Measurements from ENCODE around the gene PLXNB2.

PLXNB2 gene

DNA sequence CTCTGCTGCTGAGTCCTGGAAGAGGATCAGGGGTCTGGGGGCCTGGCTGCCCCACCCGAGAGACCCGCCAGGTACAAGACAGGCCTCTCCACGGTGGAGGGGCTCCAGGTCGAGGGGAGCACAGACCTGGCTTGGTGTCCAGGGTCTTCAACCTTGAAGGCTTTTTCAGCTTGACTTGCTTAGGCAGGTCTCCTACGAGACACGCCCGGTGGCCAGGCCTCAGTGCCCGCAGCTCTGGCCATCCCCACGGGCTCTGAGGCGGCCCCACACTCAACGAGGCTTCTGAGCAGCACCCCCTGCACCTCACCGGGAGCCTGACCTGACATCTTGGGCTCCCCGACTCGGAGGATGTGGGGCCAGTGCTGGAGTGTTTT, 6.6 kb upstream of the PLXNB2 start:
- Histone ChIP-seq H3K9me2 (ENCODE audit: low read depth, low read length) (no peaks in the 10 kb centered on the region), H4K20me1 (ENCODE audit: insufficient read depth, low read length) (no peaks in the 10 kb centered on the region), H3K4me2 (ENCODE audit: low read length) (peak overlapping the region; percentile 66), H3F3A (ENCODE audit: insufficient read depth, low read length) (no peaks in the 10 kb centered on the region), H3K9ac (ENCODE audit: low read length) (peak overlapping the region; percentile 56; the same call in 1 of the 2 replicates), H3K36me3 (ENCODE audit: insufficient read depth, low read length) (no peaks in the 10 kb centered on the region), H3K27me3 (ENCODE audit: insufficient read depth, low read length) (peaks cover 11% of the 10 kb centered on the region), H3K27ac (ENCODE audit: low read depth, low read length, poor library complexity, severe bottlenecking) (no peak overlapping the region), H3K9me3 (ENCODE audit: low read length) (no peaks in the 10 kb centered on the region), H3K4me1 (ENCODE audit: insufficient read depth, low read length, severe bottlenecking) (peaks cover 20% of the 10 kb centered on the region), H3K79me2 (ENCODE audit: insufficient read depth, low read length) (no peaks in the 10 kb centered on the region), H3K4me3 (ENCODE audit: low read depth, low read length, poor library complexity, severe bottlenecking) (peak overlapping the region; percentile 53), H2AFZ (ENCODE audit: low read length) (no peak overlapping the region)
- TF ChIP-seq, protein P1, sequence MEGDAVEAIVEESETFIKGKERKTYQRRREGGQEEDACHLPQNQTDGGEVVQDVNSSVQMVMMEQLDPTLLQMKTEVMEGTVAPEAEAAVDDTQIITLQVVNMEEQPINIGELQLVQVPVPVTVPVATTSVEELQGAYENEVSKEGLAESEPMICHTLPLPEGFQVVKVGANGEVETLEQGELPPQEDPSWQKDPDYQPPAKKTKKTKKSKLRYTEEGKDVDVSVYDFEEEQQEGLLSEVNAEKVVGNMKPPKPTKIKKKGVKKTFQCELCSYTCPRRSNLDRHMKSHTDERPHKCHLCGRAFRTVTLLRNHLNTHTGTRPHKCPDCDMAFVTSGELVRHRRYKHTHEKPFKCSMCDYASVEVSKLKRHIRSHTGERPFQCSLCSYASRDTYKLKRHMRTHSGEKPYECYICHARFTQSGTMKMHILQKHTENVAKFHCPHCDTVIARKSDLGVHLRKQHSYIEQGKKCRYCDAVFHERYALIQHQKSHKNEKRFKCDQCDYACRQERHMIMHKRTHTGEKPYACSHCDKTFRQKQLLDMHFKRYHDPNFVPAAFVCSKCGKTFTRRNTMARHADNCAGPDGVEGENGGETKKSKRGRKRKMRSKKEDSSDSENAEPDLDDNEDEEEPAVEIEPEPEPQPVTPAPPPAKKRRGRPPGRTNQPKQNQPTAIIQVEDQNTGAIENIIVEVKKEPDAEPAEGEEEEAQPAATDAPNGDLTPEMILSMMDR (IDR thresholded peaks at IDR 0.05; ENCODE audit: low read length), result no peak
- no peak for TF ChIP-seq EZH2 (IDR thresholded peaks at IDR 0.05; ENCODE audit: borderline replicate concordance, low read length)

DNA sequence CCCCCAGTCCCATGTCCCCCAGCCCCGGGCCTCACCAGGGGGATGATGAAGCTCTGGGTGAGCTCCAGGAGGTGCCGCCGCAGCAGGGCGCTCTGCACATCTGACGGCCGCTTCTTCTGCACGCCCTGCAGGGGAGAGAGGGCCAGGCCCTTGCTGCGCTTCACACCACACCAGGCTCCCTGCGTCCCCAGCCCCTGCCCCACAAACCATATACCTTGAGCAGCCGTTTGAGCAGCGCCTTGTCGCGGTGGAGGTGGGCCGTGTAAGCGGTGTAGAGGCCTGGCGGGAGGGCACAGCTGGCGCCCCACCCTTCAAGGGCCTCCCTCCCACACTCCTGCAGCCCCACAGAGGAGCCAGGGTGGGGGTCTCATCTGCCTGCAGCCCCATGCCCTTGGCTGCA, 6.2 kb upstream of the PLXNB2 start:
- H3F3A ChIP-seq (ENCODE audit: insufficient read depth, low read length), result no peaks in the 10 kb centered on the region
- no peak for TF ChIP-seq EZH2 (IDR thresholded peaks at IDR 0.05; ENCODE audit: borderline replicate concordance, low read length)
- TF ChIP-seq, protein P1 (IDR thresholded peaks at IDR 0.05; ENCODE audit: low read length), result no peak
- no peak overlapping the region for H2AFZ ChIP-seq (ENCODE audit: low read length)
- no peaks in the 10 kb centered on the region for H4K20me1 ChIP-seq (ENCODE audit: insufficient read depth, low read length)
- no peaks in the 10 kb centered on the region for H3K9me3 ChIP-seq (ENCODE audit: low read length)
- H3K9ac ChIP-seq (ENCODE audit: low read length), result peak overlapping the region; percentile 56; the same call in 1 of the 2 replicates
- H3K27ac ChIP-seq (ENCODE audit: low read depth, low read length, poor library complexity, severe bottlenecking), result no peak overlapping the region
- H3K79me2 ChIP-seq (ENCODE audit: insufficient read depth, low read length), result no peaks in the 10 kb centered on the region
- peaks cover 20% of the 10 kb centered on the region for H3K4me1 ChIP-seq (ENCODE audit: insufficient read depth, low read length, severe bottlenecking)
- H3K4me2 ChIP-seq (ENCODE audit: low read length), result peak overlapping the region; percentile 66
- peaks cover 10% of the 10 kb centered on the region for H3K27me3 ChIP-seq (ENCODE audit: insufficient read depth, low read length)
- no peaks in the 10 kb centered on the region for H3K9me2 ChIP-seq (ENCODE audit: low read depth, low read length)
- peak overlapping the region; percentile 53 for H3K4me3 ChIP-seq (ENCODE audit: low read depth, low read length, poor library complexity, severe bottlenecking)
- H3K36me3 ChIP-seq (ENCODE audit: insufficient read depth, low read length), result no peaks in the 10 kb centered on the region

DNA sequence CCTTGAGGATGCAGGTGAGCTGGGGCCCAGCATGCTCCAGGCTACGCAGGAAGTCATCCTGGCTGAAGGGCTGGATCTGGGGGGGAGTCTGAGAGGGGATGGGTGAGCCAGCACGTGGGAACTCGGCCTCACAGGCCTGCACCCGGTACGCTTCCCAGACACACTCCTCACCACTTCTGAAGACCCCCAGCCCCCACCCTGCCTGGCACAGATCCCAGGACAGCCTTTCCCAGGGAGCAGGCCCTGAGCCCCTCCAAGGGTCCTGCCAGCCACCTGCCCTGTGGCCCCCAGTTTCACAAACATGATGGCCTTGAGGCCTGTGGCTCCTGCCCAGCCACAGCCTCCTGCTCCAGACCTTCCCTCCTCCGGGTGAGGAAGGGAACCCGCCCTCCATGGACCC, 5.6 kb upstream of the PLXNB2 start:
- H3K9ac ChIP-seq (ENCODE audit: low read length), result no peak overlapping the region
- H3K36me3 ChIP-seq (ENCODE audit: insufficient read depth, low read length), result no peaks in the 10 kb centered on the region
- H3K4me2 ChIP-seq (ENCODE audit: low read length), result no peak overlapping the region
- H3K9me3 ChIP-seq (ENCODE audit: low read length), result no peaks in the 10 kb centered on the region
- no peaks in the 10 kb centered on the region for H3K9me2 ChIP-seq (ENCODE audit: low read depth, low read length)
- no peak overlapping the region for H3K4me3 ChIP-seq (ENCODE audit: low read depth, low read length, poor library complexity, severe bottlenecking)
- H3K79me2 ChIP-seq (ENCODE audit: insufficient read depth, low read length), result no peaks in the 10 kb centered on the region
- H3K4me1 ChIP-seq (ENCODE audit: insufficient read depth, low read length, severe bottlenecking), result peaks cover 20% of the 10 kb centered on the region
- H3K27ac ChIP-seq (ENCODE audit: low read depth, low read length, poor library complexity, severe bottlenecking), result no peak overlapping the region
- TF ChIP-seq EZH2 (IDR thresholded peaks at IDR 0.05; ENCODE audit: borderline replicate concordance, low read length), result no peak
- TF ChIP-seq, protein P1 (IDR thresholded peaks at IDR 0.05; ENCODE audit: low read length), result no peak
- H3F3A ChIP-seq (ENCODE audit: insufficient read depth, low read length), result no peaks in the 10 kb centered on the region
- peaks cover 10% of the 10 kb centered on the region for H3K27me3 ChIP-seq (ENCODE audit: insufficient read depth, low read length)
- no peak overlapping the region for H2AFZ ChIP-seq (ENCODE audit: low read length)
- no peaks in the 10 kb centered on the region for H4K20me1 ChIP-seq (ENCODE audit: insufficient read depth, low read length)
